Measurements from ENCODE around the gene LHFPL3. TPM values are rescaled to one million over a fixed set of nuclear protein-coding genes. Genes with fewer than 3 reads are reported as not detected.

LHFPL3 gene
- total and polyA plus RNA-seq, 2 of the 13 experiments (the other 11 are each of a cell fraction or from before 2014, with no cell fraction given): not detected

DNA sequence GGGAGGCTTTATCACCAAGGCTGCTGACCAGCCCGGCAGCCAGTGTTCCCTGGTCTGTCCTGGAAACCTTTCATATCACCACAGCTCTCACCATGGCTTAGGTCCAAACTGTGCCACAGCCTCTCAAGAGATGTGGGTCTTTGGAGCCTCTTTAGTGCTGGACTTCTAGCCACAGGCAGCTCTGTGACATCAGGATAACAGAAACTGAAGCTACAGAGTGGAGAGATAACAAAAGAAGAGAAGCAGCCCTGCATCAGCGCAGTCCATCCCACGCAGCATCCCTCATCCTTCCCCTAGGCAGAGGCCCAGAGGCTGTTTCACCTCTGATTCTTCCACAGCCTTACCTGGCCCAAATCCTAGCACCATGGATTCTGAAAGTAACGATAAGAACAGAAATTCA, 497.7 kb downstream of the LHFPL3 start:
- FAIRE-seq (no peak), ATAC-seq (no peak), DNase-seq (ENCODE audit: low spot score) (no peak)
- H3K27me3 ChIP-seq (ENCODE audit: control insufficient read depth in 1 of 2, insufficient read depth in 2 of 2, low read length in 2 of 2): peaks cover 0 to 6% of the 10 kb centered on the region in 2 experiments; a peak in 1 of 5 replicates
- intact Hi-C loops (cut with micrococcal nuclease; ENCODE audit: unreplicated experiment): no loop called here
- H3K4me2 ChIP-seq (ENCODE audit: low read depth, low read length): no peak overlapping the region
- no peak overlapping the region for H3K4me3 ChIP-seq (replicated peaks in 1 of 3; ENCODE audit: insufficient read depth in 1 of 3, low read depth in 2 of 3, low read length in 3 of 3)
- H4K20me1 ChIP-seq (ENCODE audit: insufficient read depth, low read length): no peaks in the 10 kb centered on the region
- no peaks in the 10 kb centered on the region for H3K36me3 ChIP-seq (replicated peaks in 1 of 2; ENCODE audit: control insufficient read depth in 1 of 2, insufficient read depth in 2 of 2, low read length in 2 of 2)
- H2AFZ ChIP-seq (ENCODE audit: low read length): no peak overlapping the region
- no peak overlapping the region for H3K9ac ChIP-seq (ENCODE audit: insufficient read depth, low read depth, low read length)
- ChIA-PET POLR2A (no interaction called here), CTCF (ENCODE audit: low intra/inter-chr PET ratio, low total read pairs) (no interaction called here)
- H3K79me2 ChIP-seq (ENCODE audit: insufficient read depth, low read length): no peaks in the 10 kb centered on the region
- H3K9me3 ChIP-seq (ENCODE audit: low read length): no peaks in the 10 kb centered on the region
- H3K4me1 ChIP-seq (ENCODE audit: insufficient read depth, low read length): no peaks in the 10 kb centered on the region
- no peak overlapping the region for H3K27ac ChIP-seq (ENCODE audit: extremely low read length, insufficient read depth, low read length)
- WGBS (ENCODE audit: low lambda C conversion rate): 18% methylated on average over 4 of the region's 4 CpGs
- TF ChIP-seq MBNL3 (CRISPR knock-in tag; conservative IDR thresholded peaks at IDR 0.05) (no peak), MAFF (IDR thresholded peaks at IDR 0.05; ENCODE audit: low read depth, low read length) (no peak), FOXC1 (CRISPR knock-in tag; IDR thresholded peaks at IDR 0.05; ENCODE audit: borderline replicate concordance) (no peak), ZNF235 (CRISPR knock-in tag; IDR thresholded peaks at IDR 0.05; ENCODE audit: borderline replicate concordance) (no peak), ZNF160 (CRISPR knock-in tag; IDR thresholded peaks at IDR 0.05) (no peak), CEBPB (IDR thresholded peaks at IDR 0.05; ENCODE audit: borderline replicate concordance, low read depth, low read length) (no peak)
- BruUV-seq (replicated peaks): no TSS peak
- in situ Hi-C loops (cut with HindIII; ENCODE audit: extremely low pct_ligation_motif_present, low pct_unique_long_range_greater_than_20kb): loop anchor here (25.0 kb wide), 1 partner anchor 489 kb away; the partner anchor contains the start of gene LHFPL3

DNA sequence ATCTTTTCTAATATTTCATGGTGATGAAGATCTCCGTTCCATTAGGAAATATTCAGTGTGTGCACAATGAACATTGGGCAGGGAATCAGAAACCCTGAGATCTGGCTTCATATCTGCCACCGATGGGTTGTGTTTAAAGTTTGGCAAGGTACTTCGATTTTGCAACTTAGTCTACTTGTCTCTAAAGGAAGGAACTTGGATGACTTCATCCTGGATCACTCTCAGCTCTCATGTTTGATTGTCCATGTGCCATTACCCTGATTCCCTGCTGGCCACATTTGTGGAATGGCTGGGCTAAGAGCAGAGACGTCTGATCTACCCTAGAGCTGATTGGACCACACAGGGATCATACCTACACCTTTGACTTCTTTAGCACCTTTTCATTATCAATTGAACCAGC, 508.6 kb downstream of the LHFPL3 start:
- Histone ChIP-seq H3K9ac (ENCODE audit: insufficient read depth, low read depth, low read length) (no peak overlapping the region), H3K4me2 (ENCODE audit: low read depth, low read length) (no peak overlapping the region), H3K4me3 (replicated peaks in 1 of 3; ENCODE audit: insufficient read depth in 1 of 3, low read depth in 2 of 3, low read length in 3 of 3) (no peak overlapping the region), H3K4me1 (ENCODE audit: insufficient read depth, low read length) (no peaks in the 10 kb centered on the region), H3K27me3 (ENCODE audit: control insufficient read depth in 1 of 2, insufficient read depth in 2 of 2, low read length in 2 of 2) (0 out of 5 replicates have a peak, but pooled peaks cover 0 to 3% of the 10 kb centered on the region in 2 experiments), H2AFZ (ENCODE audit: low read length) (no peak overlapping the region), H3K36me3 (replicated peaks in 1 of 2; ENCODE audit: control insufficient read depth in 1 of 2, insufficient read depth in 2 of 2, low read length in 2 of 2) (no peaks in the 10 kb centered on the region), H3K79me2 (ENCODE audit: insufficient read depth, low read length) (no peaks in the 10 kb centered on the region), H3K9me3 (ENCODE audit: low read length) (no peaks in the 10 kb centered on the region), H3K27ac (ENCODE audit: extremely low read length, insufficient read depth, low read length) (no peak overlapping the region), H4K20me1 (ENCODE audit: insufficient read depth, low read length) (no peaks in the 10 kb centered on the region)
- no peak for ATAC-seq
- in situ Hi-C loops (cut with HindIII; ENCODE audit: extremely low pct_ligation_motif_present, low pct_unique_long_range_greater_than_20kb): loop anchor here (25.0 kb wide), 1 partner anchor 500 kb away; the partner anchor contains the start of gene LHFPL3
- DNase-seq (ENCODE audit: low spot score): no peak
- TF ChIP-seq MLLT10 (CRISPR knock-in tag; IDR thresholded peaks at IDR 0.05) (no peak), SNRNP70 (IDR thresholded peaks at IDR 0.05; ENCODE audit: low read depth, low read length) (no peak), HOXA7 (CRISPR knock-in tag; IDR thresholded peaks at IDR 0.05) (no peak), EHMT2 (IDR thresholded peaks at IDR 0.05; ENCODE audit: borderline replicate concordance, low read depth, low read length) (no peak), ZNF713 (CRISPR knock-in tag; IDR thresholded peaks at IDR 0.05) (no peak), REL (CRISPR knock-in tag; conservative IDR thresholded peaks at IDR 0.05) (no peak), ZNF510 (CRISPR knock-in tag; IDR thresholded peaks at IDR 0.05; ENCODE audit: low read depth) (no peak), ZNF7 (CRISPR knock-in tag; IDR thresholded peaks at IDR 0.05) (no peak), AGO2 (optimal IDR thresholded peaks at IDR 0.05; ENCODE audit: low read depth, low read length) (no peak), GATAD1 (CRISPR knock-in tag; IDR thresholded peaks at IDR 0.05) (no peak), ZNF557 (CRISPR knock-in tag; IDR thresholded peaks at IDR 0.05) (no peak), ATF1 (CRISPR knock-in tag; IDR thresholded peaks at IDR 0.05) (no peak), FOXM1 (CRISPR knock-in tag; IDR thresholded peaks at IDR 0.05) (no peak), ZNF552 (CRISPR knock-in tag; IDR thresholded peaks at IDR 0.05; ENCODE audit: borderline replicate concordance) (no peak), ZNF205 (CRISPR knock-in tag; IDR thresholded peaks at IDR 0.05) (no peak), ZNF33B (CRISPR knock-in tag; IDR thresholded peaks at IDR 0.05) (no peak), ZBTB7B (CRISPR knock-in tag; IDR thresholded peaks at IDR 0.05) (no peak), ZNF44 (CRISPR knock-in tag; IDR thresholded peaks at IDR 0.05) (no peak), ZNF768 (CRISPR knock-in tag; IDR thresholded peaks at IDR 0.05) (no peak)
- 17% methylated on average over 4 of the region's 4 CpGs for whole genome bisulfite sequencing (ENCODE audit: low lambda C conversion rate)
- BruUV-seq (replicated peaks): no TSS peak
- ChIA-PET POLR2A (no interaction called here), CTCF (ENCODE audit: low intra/inter-chr PET ratio, low total read pairs) (no interaction called here)
- FAIRE-seq: no peak
- intact Hi-C loops (cut with micrococcal nuclease; ENCODE audit: unreplicated experiment): no loop called here
